AG04450 (cell line): ENCODE results near the gene UVSSA. TPM values are rescaled to one million over a fixed set of nuclear protein-coding genes. Genes with fewer than 3 reads are reported as not detected.

Experiments used
- CTCF ChIA-PET: fragments of 300-600, 350-600 bp; formaldehyde crosslinking; extraction: SDS; loops from one replicate; lab custom pipeline; 2022; ENCODE audit warnings: antibody characterized with exemption, inconsistent platforms; lab: Charles Lee
- POLR2A ChIA-PET: fragments of 350-600 bp; formaldehyde crosslinking; extraction: SDS; loops from one replicate; lab custom pipeline; 2021; ENCODE audit warnings: antibody characterized with exemption, inconsistent platforms; lab: Yijun Ruan, JAX
- DNase-seq: peaks from one replicate; pipeline ENCODE4 v3.0.0-alpha.2; 2011; ENCODE audit warnings: low read depth, low spot score
- H3K27ac ChIP-seq: one replicate; pipeline ENCODE4 v1.5.1; 2012; ENCODE audit warnings: low read depth, low read length, control low read depth
- H3K27me3 ChIP-seq: one replicate; pipeline ENCODE4 v1.6.0; 2012; ENCODE audit warnings: low read length; ENCODE audit not compliant: control insufficient read depth, insufficient read depth
- H3K4me3 ChIP-seq: 2 replicates; pipeline ENCODE4 v1.5.1; 2011; ENCODE audit warnings: mild to moderate bottlenecking, low read depth, low read length, control low read depth
- H3K9me3 ChIP-seq: 2 replicates; pipeline ENCODE4 v1.5.1; 2012; ENCODE audit warnings: low read length; ENCODE audit not compliant: control insufficient read depth, insufficient read depth
- polyA plus RNA-seq: library from polyadenylated mRNA; depleted of rRNA; stranded (reverse); fragments of >200 nt; gene quantifications from 2 replicates; pipeline ENCODE4 v1.2.3, GENCODE V29; 2011
- TF ChIP-seq, protein P1 (sequence below): IDR thresholded peaks from 2 replicates; pipeline ENCODE4 v1.5.1; 2011; ENCODE audit warnings: low read depth, low read length, control low read depth, inconsistent platforms

UVSSA gene
- polyA plus RNA-seq, 1 experiment = 4.9 TPM

DNA sequence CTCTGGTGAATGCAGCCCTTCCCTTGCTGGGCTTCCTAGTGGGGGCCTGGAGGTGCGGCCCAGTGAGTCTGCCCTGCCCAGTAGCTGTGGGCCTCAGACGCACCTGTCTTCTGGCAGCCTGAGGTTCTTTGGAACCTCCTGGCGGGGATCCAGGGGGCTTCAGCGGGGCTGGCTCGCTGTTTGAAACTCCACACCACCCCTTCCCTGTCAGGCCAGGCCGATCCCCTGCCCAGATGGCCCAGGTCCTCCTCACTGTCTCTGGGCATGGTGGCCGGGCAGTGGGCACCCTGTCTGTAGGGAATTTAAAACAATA, 69.9 kb downstream of the UVSSA start:
- no peak overlapping the region for H3K4me3 ChIP-seq
- TF ChIP-seq, protein P1, sequence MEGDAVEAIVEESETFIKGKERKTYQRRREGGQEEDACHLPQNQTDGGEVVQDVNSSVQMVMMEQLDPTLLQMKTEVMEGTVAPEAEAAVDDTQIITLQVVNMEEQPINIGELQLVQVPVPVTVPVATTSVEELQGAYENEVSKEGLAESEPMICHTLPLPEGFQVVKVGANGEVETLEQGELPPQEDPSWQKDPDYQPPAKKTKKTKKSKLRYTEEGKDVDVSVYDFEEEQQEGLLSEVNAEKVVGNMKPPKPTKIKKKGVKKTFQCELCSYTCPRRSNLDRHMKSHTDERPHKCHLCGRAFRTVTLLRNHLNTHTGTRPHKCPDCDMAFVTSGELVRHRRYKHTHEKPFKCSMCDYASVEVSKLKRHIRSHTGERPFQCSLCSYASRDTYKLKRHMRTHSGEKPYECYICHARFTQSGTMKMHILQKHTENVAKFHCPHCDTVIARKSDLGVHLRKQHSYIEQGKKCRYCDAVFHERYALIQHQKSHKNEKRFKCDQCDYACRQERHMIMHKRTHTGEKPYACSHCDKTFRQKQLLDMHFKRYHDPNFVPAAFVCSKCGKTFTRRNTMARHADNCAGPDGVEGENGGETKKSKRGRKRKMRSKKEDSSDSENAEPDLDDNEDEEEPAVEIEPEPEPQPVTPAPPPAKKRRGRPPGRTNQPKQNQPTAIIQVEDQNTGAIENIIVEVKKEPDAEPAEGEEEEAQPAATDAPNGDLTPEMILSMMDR = no peak
- H3K27ac ChIP-seq = no peak overlapping the region
- ChIA-PET CTCF (no interaction called here), POLR2A (interaction anchor here (0.6 kb wide), 1 partner anchor 42 kb away, joined by 5 read pairs; no protein-coding TSS in a partner anchor)
- peaks cover 16% of the 10 kb centered on the region for H3K9me3 ChIP-seq
- no peak for DNase-seq
- H3K27me3 ChIP-seq = peaks cover 34% of the 10 kb centered on the region

DNA sequence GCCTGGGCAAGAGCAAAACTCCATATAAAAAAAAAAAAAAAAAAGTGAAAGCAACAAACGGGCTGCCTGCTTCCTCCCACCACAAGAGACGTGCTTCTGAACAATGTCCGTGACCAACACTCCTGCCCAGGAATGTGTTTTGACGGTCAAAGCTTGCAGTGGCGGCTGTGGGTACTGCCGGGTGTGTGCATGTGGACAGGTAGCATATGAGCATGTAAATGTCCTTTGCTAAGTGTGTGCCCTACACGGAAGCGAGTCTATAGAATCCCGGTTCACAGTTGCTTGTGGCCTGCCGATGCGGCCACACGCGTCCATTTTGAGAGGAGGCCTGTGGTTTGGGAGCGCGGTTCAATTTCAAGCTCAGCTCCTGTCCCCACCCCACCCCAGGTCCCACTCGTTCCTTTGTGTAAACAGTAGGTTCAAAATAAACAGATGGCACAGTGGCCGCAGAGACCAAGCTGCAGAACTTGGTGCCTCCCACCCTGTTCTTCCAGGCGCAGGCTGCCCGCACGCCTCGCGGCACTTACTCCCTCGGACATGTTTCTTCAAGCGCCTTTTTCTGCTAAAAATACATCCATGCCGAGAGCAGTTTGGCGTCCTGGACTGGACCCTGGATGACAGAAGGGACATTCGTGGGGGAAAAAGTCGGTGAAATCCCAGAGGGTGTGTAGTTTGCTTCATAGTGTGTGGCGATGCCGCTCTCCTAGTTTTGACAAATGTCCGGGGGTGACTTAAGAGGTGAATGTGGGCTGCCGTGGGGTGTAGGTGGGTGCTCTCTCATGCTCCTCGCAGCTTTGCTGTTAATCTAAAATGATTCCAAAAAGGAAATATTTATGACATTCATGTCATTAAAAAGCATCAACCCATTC, 70.7 kb downstream of the UVSSA start:
- POLR2A ChIA-PET = no interaction called here
- CTCF ChIA-PET = no interaction called here
- Histone ChIP-seq H3K9me3 (peaks cover 16% of the 10 kb centered on the region), H3K27me3 (peaks cover 32% of the 10 kb centered on the region), H3K27ac (no peak overlapping the region), H3K4me3 (no peak overlapping the region)
- no peak for DNase-seq
- TF ChIP-seq, protein P1 = no peak

DNA sequence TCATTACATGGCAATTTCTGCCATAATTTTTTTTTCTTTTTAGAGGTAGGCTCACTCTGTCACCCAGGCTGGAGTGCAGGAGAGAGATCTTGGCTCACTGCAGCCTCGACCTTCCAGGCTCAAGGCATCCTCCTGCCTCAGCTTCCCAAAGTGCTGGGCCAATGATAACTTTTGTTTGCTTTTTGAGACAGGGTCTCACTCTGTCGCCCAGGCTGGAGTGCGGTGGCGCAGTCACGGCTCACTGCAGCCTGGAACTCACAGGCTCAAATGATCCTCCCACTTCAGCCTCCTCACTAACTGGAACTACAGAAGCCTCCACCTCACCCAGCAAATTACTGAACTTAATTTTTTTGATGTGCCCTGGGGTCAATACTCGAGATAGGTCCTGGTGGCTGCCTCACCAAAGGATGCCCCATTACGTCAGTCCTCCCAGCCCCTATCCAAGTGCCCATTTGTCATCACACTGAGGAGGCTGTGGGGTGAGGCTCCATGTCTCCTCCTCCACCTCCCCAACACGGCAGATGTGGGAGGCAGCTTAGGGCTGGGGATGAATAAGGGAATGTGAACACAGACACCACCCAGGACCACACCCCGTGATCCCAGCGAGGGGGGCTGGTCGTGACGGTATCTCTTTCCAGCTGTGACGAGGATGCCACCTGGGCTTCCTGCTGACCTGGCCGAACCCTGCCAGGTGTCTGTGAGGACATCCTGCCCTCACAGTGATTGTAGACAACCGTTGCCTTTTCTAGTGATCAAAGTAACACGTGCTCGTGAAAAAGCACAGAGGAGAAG, 71.7 kb downstream of the UVSSA start:
- Histone ChIP-seq H3K4me3 (no peak overlapping the region), H3K27me3 (peaks cover 26% of the 10 kb centered on the region), H3K9me3 (peaks cover 9% of the 10 kb centered on the region), H3K27ac (no peak overlapping the region)
- CTCF ChIA-PET = no interaction called here
- no peak for DNase-seq
- POLR2A ChIA-PET = no interaction called here
- TF ChIP-seq, protein P1 = no peak

DNA sequence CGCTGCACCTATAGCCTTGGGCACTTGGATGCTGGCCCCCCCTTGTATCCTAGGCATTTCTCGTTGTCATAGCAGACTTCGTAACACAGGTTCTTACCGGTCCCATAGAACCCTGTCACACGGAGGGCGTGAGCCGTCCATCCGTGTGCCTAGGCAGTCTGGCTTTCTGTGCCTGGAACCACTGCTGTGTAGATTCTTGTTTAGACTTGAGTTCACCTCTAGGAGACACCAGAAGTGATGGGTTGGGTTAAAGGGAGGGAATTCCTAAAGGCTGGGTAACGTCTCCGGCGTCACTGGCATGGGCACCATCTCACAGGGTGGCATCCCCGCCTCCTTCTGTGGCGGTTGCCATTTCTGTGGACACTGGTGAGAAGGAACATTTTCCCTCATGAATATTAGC, 72.7 kb downstream of the UVSSA start:
- POLR2A ChIA-PET = no interaction called here
- TF ChIP-seq, protein P1 = no peak
- CTCF ChIA-PET = no interaction called here
- Histone ChIP-seq H3K9me3 (peaks cover 5% of the 10 kb centered on the region; the same call in 1 of the 2 replicates), H3K27me3 (peaks cover 26% of the 10 kb centered on the region), H3K4me3 (no peak overlapping the region), H3K27ac (no peak overlapping the region)
- no peak for DNase-seq

DNA sequence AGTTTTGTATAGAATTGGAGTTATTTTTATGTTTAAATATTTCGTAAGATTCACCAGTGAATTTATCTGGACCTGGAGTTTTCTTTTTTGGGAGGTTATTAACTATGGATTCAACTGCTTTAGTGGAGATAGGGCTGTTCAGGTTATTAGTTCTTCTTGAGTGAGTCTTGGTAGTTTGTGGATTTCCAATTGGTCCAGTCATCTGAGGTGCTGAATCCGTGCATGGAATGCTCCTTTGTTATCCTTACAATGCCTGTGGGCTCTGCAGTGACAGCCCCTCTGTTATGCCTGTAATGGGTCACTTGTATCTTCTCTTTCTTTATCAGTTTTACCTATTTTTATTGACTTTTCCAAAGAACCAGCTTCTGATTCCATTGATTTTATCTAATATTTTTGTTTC, 74.6 kb downstream of the UVSSA start:
- Histone ChIP-seq H3K27me3 (peaks cover 21% of the 10 kb centered on the region), H3K27ac (no peak overlapping the region), H3K4me3 (no peak overlapping the region), H3K9me3 (no peaks in the 10 kb centered on the region; the same call in 1 of the 2 replicates)
- TF ChIP-seq, protein P1 = no peak
- ChIA-PET POLR2A (no interaction called here), CTCF (no interaction called here)
- DNase-seq = no peak
